ENCODE measurements around the gene MCC.

- TF ChIP-seq CTCF (IDR thresholded peaks at IDR 0.05; ENCODE audit: insufficient read depth, low read depth, low read length): no peak
- TF ChIP-seq EZH2 (IDR thresholded peaks at IDR 0.05; ENCODE audit: insufficient read depth, low read length): no peak
These were observed 487.8 kb downstream of the MCC start for GRCh38 chr5:113000466-113000865.
